ENCODE data around the gene SP9.
"Not testable (repeated sequence)": the region's sequence is repeated elsewhere in the genome, so short reads cannot be mapped to it uniquely, and the experiment has no call there.

The SP9 gene

GRCh38 chr2:174350018-174350417 lies 15.3 kb downstream of the SP9 start:
- peak; percentile 38 for TF ChIP-seq CTCF (IDR thresholded peaks at IDR 0.05; ENCODE audit: control insufficient read depth, extremely low read depth, insufficient read depth)
- DNase-seq (ENCODE audit: low read depth), result no peak
- no peak overlapping the region for H3K4me3 ChIP-seq (ENCODE audit: low read depth, low read length)

DNA sequence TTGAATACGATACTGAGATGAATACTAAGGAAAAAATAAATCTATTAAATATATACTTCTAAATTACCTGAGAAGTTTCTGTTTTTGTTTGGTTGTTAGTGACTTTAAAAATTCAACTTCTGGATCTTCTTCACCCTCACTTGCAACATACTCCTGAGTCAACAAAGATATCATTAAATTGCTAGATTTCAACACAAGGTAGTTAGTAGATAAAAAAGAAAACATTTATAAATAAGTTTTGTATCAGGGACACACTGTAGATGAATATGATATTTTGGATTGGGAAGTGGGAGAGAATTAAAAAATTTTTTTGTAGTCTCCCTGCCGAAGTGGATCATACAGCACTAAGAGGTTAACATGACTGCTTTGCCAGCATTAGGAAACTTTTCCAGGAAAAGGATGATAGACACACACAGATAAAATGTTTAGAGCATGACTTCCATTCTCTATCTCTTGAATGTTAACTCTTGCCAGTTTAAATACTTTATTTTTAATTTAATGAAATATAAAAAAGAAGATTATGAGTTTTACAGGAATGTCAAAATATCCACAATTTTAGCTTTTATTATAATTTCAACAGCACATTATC lies 15.9 kb downstream of the SP9 start:
- no peak overlapping the region for H3K4me3 ChIP-seq (ENCODE audit: low read depth, low read length)

GRCh38 chr2:174353004-174353403 lies 18.2 kb downstream of the SP9 start:
- no peak overlapping the region for H3K4me3 ChIP-seq (ENCODE audit: low read depth, low read length)
- no peak for TF ChIP-seq CTCF (IDR thresholded peaks at IDR 0.05; ENCODE audit: control insufficient read depth, extremely low read depth, insufficient read depth)
- no peak for DNase-seq (ENCODE audit: low read depth)

More for the DNA sequence above, 15.9 kb downstream of the SP9 start:
- no peak for TF ChIP-seq CTCF (IDR thresholded peaks at IDR 0.05; ENCODE audit: control insufficient read depth, extremely low read depth, insufficient read depth)
- DNase-seq (ENCODE audit: low read depth), result no peak

DNA sequence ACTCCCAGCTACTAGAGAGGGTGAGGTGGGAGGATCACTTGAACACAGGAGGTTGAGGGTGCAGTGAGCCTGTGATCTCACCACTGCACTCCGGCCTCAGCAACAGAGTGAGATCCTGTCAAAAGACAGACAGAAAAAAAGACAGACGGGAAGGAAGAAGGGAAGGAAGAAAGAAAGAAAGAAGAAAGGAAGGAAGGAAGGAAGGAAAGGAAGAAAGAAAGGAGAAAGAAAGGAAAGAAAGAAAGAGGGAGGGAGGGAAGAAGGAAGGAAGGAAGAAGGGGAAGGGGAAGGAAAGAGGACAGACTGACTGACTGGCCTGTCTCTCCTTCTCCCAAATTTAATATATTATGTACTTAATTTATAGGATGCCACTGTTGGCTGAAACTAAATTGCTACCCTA lies 21.6 kb downstream of the SP9 start:
- no peak for TF ChIP-seq CTCF (IDR thresholded peaks at IDR 0.05; ENCODE audit: control insufficient read depth, extremely low read depth, insufficient read depth)
- DNase-seq (ENCODE audit: low read depth), result no peak
- no peak overlapping the region for H3K4me3 ChIP-seq (ENCODE audit: low read depth, low read length)

DNA sequence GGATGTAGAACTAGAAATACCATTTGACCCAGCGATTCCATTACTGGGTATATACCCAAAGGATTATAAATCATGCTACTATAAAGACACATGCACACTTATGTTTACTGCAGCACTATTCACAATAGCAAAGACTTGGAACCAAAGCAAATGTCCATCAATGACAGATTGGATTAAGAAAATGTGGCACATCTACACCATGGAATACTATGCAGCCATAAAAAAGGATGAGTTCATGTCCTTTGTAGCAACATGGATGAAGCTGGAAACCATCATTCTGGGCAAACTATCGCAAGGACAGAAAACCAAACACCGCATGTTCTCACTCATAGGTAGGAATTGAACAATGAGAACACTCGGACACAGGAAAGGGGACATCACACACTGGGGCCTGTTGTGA lies 24.9 kb downstream of the SP9 start:
- DNase-seq (ENCODE audit: low read depth); H3K4me3 ChIP-seq (ENCODE audit: low read depth, low read length): not testable (repeated sequence)

- DNase-seq (ENCODE audit: low read depth), result no peak
- no peak overlapping the region for H3K4me3 ChIP-seq (ENCODE audit: low read depth, low read length)
- no peak for TF ChIP-seq CTCF (IDR thresholded peaks at IDR 0.05; ENCODE audit: control insufficient read depth, extremely low read depth, insufficient read depth)
Measured at GRCh38 chr2:174362949-174363348, 28.2 kb downstream of the SP9 start.

DNA sequence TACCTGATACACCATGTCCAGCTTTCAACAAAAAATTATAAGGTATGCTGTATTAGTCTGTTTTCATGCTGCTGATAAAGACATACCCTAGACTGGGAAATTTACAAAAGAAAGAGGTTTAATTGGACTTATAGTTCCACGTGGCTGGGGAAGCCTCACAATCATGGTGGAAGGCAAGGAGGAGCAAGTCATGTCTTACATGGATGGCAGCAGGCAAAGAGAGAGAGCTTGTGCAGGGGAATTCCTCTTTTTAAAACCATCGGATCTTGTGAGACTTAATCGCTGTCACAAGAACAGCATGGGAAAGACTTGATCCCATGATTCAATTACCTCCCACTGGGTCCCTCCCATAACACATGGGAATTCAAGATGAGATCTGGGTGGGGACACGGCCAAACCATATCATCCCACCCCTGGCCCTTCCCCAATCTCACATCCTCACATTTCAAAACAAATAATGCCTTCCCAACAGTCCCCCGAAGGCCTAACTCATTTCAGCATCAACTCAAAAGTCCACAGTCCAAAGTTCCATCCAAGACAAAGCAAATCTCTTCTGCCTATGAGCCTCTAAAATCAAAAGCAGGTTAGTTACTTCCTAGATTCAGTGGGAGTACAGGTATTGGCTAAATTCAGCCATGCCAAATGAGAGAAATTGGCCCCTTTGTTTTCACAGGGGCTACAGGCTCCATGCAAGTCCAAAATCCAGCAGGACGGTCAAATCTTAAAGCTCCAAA lies 28.9 kb downstream of the SP9 start:
- not testable (repeated sequence) for DNase-seq (ENCODE audit: low read depth)

GRCh38 chr2:174364628-174365027 lies 29.9 kb downstream of the SP9 start:
- no peak for TF ChIP-seq CTCF (IDR thresholded peaks at IDR 0.05; ENCODE audit: control insufficient read depth, extremely low read depth, insufficient read depth)
- no peak for DNase-seq (ENCODE audit: low read depth)
- no peak overlapping the region for H3K4me3 ChIP-seq (ENCODE audit: low read depth, low read length)

More for the DNA sequence above, 28.9 kb downstream of the SP9 start:
- not testable (repeated sequence) for H3K4me3 ChIP-seq (ENCODE audit: low read depth, low read length)
